ENCODE data around the gene VPS37D.
A peak's percentile ranks its signal among the peaks of the same experiment; 100 is the strongest.
"Not testable (repeated sequence)": the region's sequence is repeated elsewhere in the genome, so short reads cannot be mapped to it uniquely, and the experiment has no call there.

The VPS37D gene

GRCh38 chr7:73669288-73669701, 1.7 kb downstream of the VPS37D start:
- no peaks in the 10 kb centered on the region for H3K36me3 ChIP-seq (ENCODE audit: insufficient read depth, low read length)
- H3K27ac ChIP-seq (ENCODE audit: low read depth, low read length), result no peak overlapping the region
- no peaks in the 10 kb centered on the region for H3K27me3 ChIP-seq (ENCODE audit: control insufficient read depth in 1 of 2, insufficient read depth in 2 of 2, low read length in 2 of 2)
- H3K4me3 ChIP-seq (ENCODE audit: low read depth in 1 of 2, low read length in 2 of 2), result no peak overlapping the region
- H3K4me1 ChIP-seq (ENCODE audit: insufficient read depth, low read length), result peaks cover 7% of the 10 kb centered on the region
- H3K9ac ChIP-seq (ENCODE audit: low read length), result no peak overlapping the region
- H3K9me3 ChIP-seq (ENCODE audit: low read length), result no peaks in the 10 kb centered on the region

- H3K4me1 ChIP-seq (ENCODE audit: insufficient read depth, low read length), result peaks cover 7% of the 10 kb centered on the region
- H3K9ac ChIP-seq (ENCODE audit: low read length), result no peak overlapping the region
- no peak overlapping the region for H3K4me3 ChIP-seq (ENCODE audit: low read depth in 1 of 2, low read length in 2 of 2)
- H3K27me3 ChIP-seq (ENCODE audit: control insufficient read depth in 1 of 2, insufficient read depth in 2 of 2, low read length in 2 of 2), result no peaks in the 10 kb centered on the region
- no peak overlapping the region for H3K27ac ChIP-seq (ENCODE audit: low read depth, low read length)
- H3K9me3 ChIP-seq (ENCODE audit: low read length), result no peaks in the 10 kb centered on the region
- no peaks in the 10 kb centered on the region for H3K36me3 ChIP-seq (ENCODE audit: insufficient read depth, low read length)
These were observed 2.3 kb downstream of the VPS37D start for GRCh38 chr7:73669858-73670385.

- no peak overlapping the region for H3K4me3 ChIP-seq (ENCODE audit: low read depth in 1 of 2, low read length in 2 of 2)
- H3K9ac ChIP-seq (ENCODE audit: low read length), result no peak overlapping the region
- no peaks in the 10 kb centered on the region for H3K9me3 ChIP-seq (ENCODE audit: low read length)
- H3K27me3 ChIP-seq (ENCODE audit: control insufficient read depth in 1 of 2, insufficient read depth in 2 of 2, low read length in 2 of 2), result no peaks in the 10 kb centered on the region
- no peaks in the 10 kb centered on the region for H3K36me3 ChIP-seq (ENCODE audit: insufficient read depth, low read length)
- no peak overlapping the region for H3K27ac ChIP-seq (ENCODE audit: low read depth, low read length)
- H3K4me1 ChIP-seq (ENCODE audit: insufficient read depth, low read length), result peaks cover 7% of the 10 kb centered on the region
These were observed 3.7 kb downstream of the VPS37D start for GRCh38 chr7:73671322-73671661.

- peaks cover 7% of the 10 kb centered on the region for H3K4me1 ChIP-seq (ENCODE audit: insufficient read depth, low read length)
- H3K27ac ChIP-seq (ENCODE audit: low read depth, low read length), result no peak overlapping the region
- no peak overlapping the region for H3K9ac ChIP-seq (ENCODE audit: low read length)
- H3K27me3 ChIP-seq (ENCODE audit: control insufficient read depth in 1 of 2, insufficient read depth in 2 of 2, low read length in 2 of 2), result no peaks in the 10 kb centered on the region
- H3K4me3 ChIP-seq (ENCODE audit: low read depth in 1 of 2, low read length in 2 of 2), result no peak overlapping the region
- no peaks in the 10 kb centered on the region for H3K9me3 ChIP-seq (ENCODE audit: low read length)
- H3K36me3 ChIP-seq (ENCODE audit: insufficient read depth, low read length), result no peaks in the 10 kb centered on the region
These were observed 4.3 kb downstream of the VPS37D start for GRCh38 chr7:73671857-73672445.

- Histone ChIP-seq H3K4me3 (ENCODE audit: low read depth in 1 of 2, low read length in 2 of 2) (no peak overlapping the region), H3K27me3 (ENCODE audit: control insufficient read depth in 1 of 2, insufficient read depth in 2 of 2, low read length in 2 of 2) (no peaks in the 10 kb centered on the region), H3K36me3 (ENCODE audit: insufficient read depth, low read length) (peaks cover 5% of the 10 kb centered on the region), H3K27ac (ENCODE audit: low read depth, low read length) (no peak overlapping the region), H3K4me1 (ENCODE audit: insufficient read depth, low read length) (no peaks in the 10 kb centered on the region), H3K9me3 (ENCODE audit: low read length) (no peaks in the 10 kb centered on the region), H3K9ac (ENCODE audit: low read length) (no peak overlapping the region)
These were observed 7.0 kb downstream of the VPS37D start for GRCh38 chr7:73674468-73675124.

GRCh38 chr7:73676062-73676461, 8.4 kb downstream of the VPS37D start:
- not testable (repeated sequence) for H3K9ac ChIP-seq (ENCODE audit: low read length); H3K27me3 ChIP-seq (ENCODE audit: control insufficient read depth in 1 of 2, insufficient read depth in 2 of 2, low read length in 2 of 2); H3K27ac ChIP-seq (ENCODE audit: low read depth, low read length)

GRCh38 chr7:73678862-73679261, 11.2 kb downstream of the VPS37D start:
- no peak overlapping the region for H3K4me3 ChIP-seq (ENCODE audit: low read depth in 1 of 2, low read length in 2 of 2)

More at GRCh38 chr7:73676062-73676461, 8.4 kb downstream of the VPS37D start:
- H3K9me3 ChIP-seq (ENCODE audit: low read length); H3K4me1 ChIP-seq (ENCODE audit: insufficient read depth, low read length); H3K4me3 ChIP-seq (ENCODE audit: low read depth in 1 of 2, low read length in 2 of 2): not testable (repeated sequence)
- H3K36me3 ChIP-seq (ENCODE audit: insufficient read depth, low read length), result peaks cover 11% of the 10 kb centered on the region

GRCh38 chr7:73679709-73680108, 12.1 kb downstream of the VPS37D start:
- no peak overlapping the region for H3K9ac ChIP-seq (ENCODE audit: low read length)
- no peak overlapping the region for H3K4me3 ChIP-seq (ENCODE audit: low read depth in 1 of 2, low read length in 2 of 2)
- H3K36me3 ChIP-seq (ENCODE audit: insufficient read depth, low read length), result peaks cover 11% of the 10 kb centered on the region
- no peaks in the 10 kb centered on the region for H3K27me3 ChIP-seq (ENCODE audit: control insufficient read depth in 1 of 2, insufficient read depth in 2 of 2, low read length in 2 of 2)
- no peaks in the 10 kb centered on the region for H3K9me3 ChIP-seq (ENCODE audit: low read length)
- peaks cover 26% of the 10 kb centered on the region for H3K4me1 ChIP-seq (ENCODE audit: insufficient read depth, low read length)
- no peak overlapping the region for H3K27ac ChIP-seq (ENCODE audit: low read depth, low read length)

More at GRCh38 chr7:73678862-73679261, 11.2 kb downstream of the VPS37D start:
- H3K9me3 ChIP-seq (ENCODE audit: low read length), result no peaks in the 10 kb centered on the region
- no peak overlapping the region for H3K9ac ChIP-seq (ENCODE audit: low read length)
- H3K36me3 ChIP-seq (ENCODE audit: insufficient read depth, low read length), result peaks cover 11% of the 10 kb centered on the region
- peaks cover 22% of the 10 kb centered on the region for H3K4me1 ChIP-seq (ENCODE audit: insufficient read depth, low read length)
- H3K27me3 ChIP-seq (ENCODE audit: control insufficient read depth in 1 of 2, insufficient read depth in 2 of 2, low read length in 2 of 2), result no peaks in the 10 kb centered on the region
- no peak overlapping the region for H3K27ac ChIP-seq (ENCODE audit: low read depth, low read length)

GRCh38 chr7:73680501-73680900, 12.9 kb downstream of the VPS37D start:
- Histone ChIP-seq H3K27ac (ENCODE audit: low read depth, low read length) (no peak overlapping the region), H3K4me3 (ENCODE audit: low read depth in 1 of 2, low read length in 2 of 2) (no peak overlapping the region), H3K36me3 (ENCODE audit: insufficient read depth, low read length) (peaks cover 11% of the 10 kb centered on the region), H3K4me1 (ENCODE audit: insufficient read depth, low read length) (peaks cover 26% of the 10 kb centered on the region), H3K9me3 (ENCODE audit: low read length) (no peaks in the 10 kb centered on the region), H3K9ac (ENCODE audit: low read length) (no peak overlapping the region), H3K27me3 (ENCODE audit: control insufficient read depth in 1 of 2, insufficient read depth in 2 of 2, low read length in 2 of 2) (no peaks in the 10 kb centered on the region)

GRCh38 chr7:73681031-73681430, 13.4 kb downstream of the VPS37D start:
- peaks cover 11% of the 10 kb centered on the region for H3K36me3 ChIP-seq (ENCODE audit: insufficient read depth, low read length)
- H3K27me3 ChIP-seq (ENCODE audit: control insufficient read depth in 1 of 2, insufficient read depth in 2 of 2, low read length in 2 of 2), result no peaks in the 10 kb centered on the region
- peaks cover 26% of the 10 kb centered on the region for H3K4me1 ChIP-seq (ENCODE audit: insufficient read depth, low read length)
- no peak overlapping the region for H3K27ac ChIP-seq (ENCODE audit: low read depth, low read length)
- H3K9me3 ChIP-seq (ENCODE audit: low read length), result no peaks in the 10 kb centered on the region
- no peak overlapping the region for H3K9ac ChIP-seq (ENCODE audit: low read length)
- no peak overlapping the region for H3K4me3 ChIP-seq (ENCODE audit: low read depth in 1 of 2, low read length in 2 of 2)

GRCh38 chr7:73682745-73683055, 15.1 kb downstream of the VPS37D start:
- peaks cover 26% of the 10 kb centered on the region for H3K4me1 ChIP-seq (ENCODE audit: insufficient read depth, low read length)
- H3K27me3 ChIP-seq (ENCODE audit: control insufficient read depth in 1 of 2, insufficient read depth in 2 of 2, low read length in 2 of 2), result no peaks in the 10 kb centered on the region
- H3K4me3 ChIP-seq (ENCODE audit: low read depth in 1 of 2, low read length in 2 of 2), result peak overlapping the region; percentile 81 to 91
- no peaks in the 10 kb centered on the region for H3K9me3 ChIP-seq (ENCODE audit: low read length)
- H3K36me3 ChIP-seq (ENCODE audit: insufficient read depth, low read length), result peaks cover 15% of the 10 kb centered on the region
- H3K9ac ChIP-seq (ENCODE audit: low read length), result peak overlapping the region; percentile 87
- H3K27ac ChIP-seq (ENCODE audit: low read depth, low read length), result peak overlapping the region; percentile 86

Data from muscle layer of colon (tissue), 2 donors.